Loucy (cell line): ENCODE results near the gene B9D2.

Experiments
- EZH2phosphoT487 ChIP-seq: fragments of 200-600 bp; IDR thresholded peaks from 2 replicates; pipeline ENCODE4 v1.6.1; 2018; ENCODE audit warnings: antibody characterized with exemption, mild to moderate bottlenecking, moderate library complexity, borderline replicate concordance
- TF ChIP-seq, protein P1 (sequence below): fragments of 200-600 bp; sonication (generic); conservative IDR thresholded peaks from 2 replicates; pipeline ENCODE4 v1.5.1; 2014; ENCODE audit warnings: mild to moderate bottlenecking, antibody characterized with exemption, low read length

DNA sequence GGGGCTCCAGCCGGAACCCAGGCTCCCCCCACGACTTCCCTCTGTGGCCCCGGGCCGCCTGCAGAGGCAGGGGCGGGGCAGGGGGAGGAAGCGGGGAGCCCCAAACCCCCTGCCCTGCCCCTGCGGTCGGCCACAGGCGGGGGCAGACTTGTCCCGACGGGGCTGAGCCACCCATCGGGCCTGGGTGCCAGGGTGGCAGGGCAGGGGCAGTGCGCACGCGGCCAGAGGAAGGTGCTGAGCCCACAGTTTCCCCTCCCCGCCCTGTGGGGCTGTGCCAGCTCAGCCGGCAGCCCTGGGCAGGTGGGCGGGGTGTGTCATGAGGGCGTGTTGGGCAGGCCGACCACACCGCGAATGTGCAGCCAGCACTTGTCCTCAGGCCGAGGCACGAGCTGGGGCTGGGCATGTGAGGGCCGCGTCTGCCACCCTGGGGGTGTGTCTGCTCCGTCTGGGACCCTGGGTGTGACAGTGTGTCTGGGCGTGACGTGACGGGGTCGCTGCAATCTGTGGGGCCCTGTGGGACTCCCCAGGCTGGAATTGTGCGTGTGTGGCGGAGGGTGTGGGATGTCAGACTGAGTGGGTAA lies 36.3 kb downstream of the B9D2 start:
- TF ChIP-seq, protein P1, sequence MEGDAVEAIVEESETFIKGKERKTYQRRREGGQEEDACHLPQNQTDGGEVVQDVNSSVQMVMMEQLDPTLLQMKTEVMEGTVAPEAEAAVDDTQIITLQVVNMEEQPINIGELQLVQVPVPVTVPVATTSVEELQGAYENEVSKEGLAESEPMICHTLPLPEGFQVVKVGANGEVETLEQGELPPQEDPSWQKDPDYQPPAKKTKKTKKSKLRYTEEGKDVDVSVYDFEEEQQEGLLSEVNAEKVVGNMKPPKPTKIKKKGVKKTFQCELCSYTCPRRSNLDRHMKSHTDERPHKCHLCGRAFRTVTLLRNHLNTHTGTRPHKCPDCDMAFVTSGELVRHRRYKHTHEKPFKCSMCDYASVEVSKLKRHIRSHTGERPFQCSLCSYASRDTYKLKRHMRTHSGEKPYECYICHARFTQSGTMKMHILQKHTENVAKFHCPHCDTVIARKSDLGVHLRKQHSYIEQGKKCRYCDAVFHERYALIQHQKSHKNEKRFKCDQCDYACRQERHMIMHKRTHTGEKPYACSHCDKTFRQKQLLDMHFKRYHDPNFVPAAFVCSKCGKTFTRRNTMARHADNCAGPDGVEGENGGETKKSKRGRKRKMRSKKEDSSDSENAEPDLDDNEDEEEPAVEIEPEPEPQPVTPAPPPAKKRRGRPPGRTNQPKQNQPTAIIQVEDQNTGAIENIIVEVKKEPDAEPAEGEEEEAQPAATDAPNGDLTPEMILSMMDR = no peak
- TF ChIP-seq EZH2phosphoT487 = no peak
